ENCODE results near the gene CRYGN. TPM values are rescaled to one million over a fixed set of nuclear protein-coding genes. Genes with fewer than 3 reads are reported as not detected.

The CRYGN gene
- total RNA-seq, 4 donors from 2014 or later: 0.73 to 2.9 (median 2.4) TPM; not detected in 1

GRCh38 chr7:151459726-151460473 lies 20.0 kb upstream of the CRYGN start:
- intact Hi-C loops (cut with DNase I; ENCODE audit: low total_unique reads): loop anchor here (5.0 to 10.0 kb wide), 2 partner anchors 57 to 295 kb away; partner anchors contain the start of gene RHEB
- no peaks in the 10 kb centered on the region for H3K27me3 ChIP-seq
- H3K9me3 ChIP-seq: peaks cover 0 to 5% of the 10 kb centered on the region in 2 donors
- DNase-seq: peak; percentile 90 to 94
- peak; percentile 11 to 46 for TF ChIP-seq POLR2A (IDR thresholded peaks at IDR 0.05)
- peak; percentile 25 to 63 (median 48) for TF ChIP-seq CTCF (IDR thresholded peaks at IDR 0.05)
- peaks cover 3 to 11% of the 10 kb centered on the region in 2 donors for H3K4me1 ChIP-seq
- H3K36me3 ChIP-seq: no peaks in the 10 kb centered on the region
- peak overlapping the region; percentile 89 to 94 for H3K27ac ChIP-seq
- H3K4me3 ChIP-seq: peak overlapping the region; percentile 10 to 13

- Histone ChIP-seq H3K4me1 (peaks cover 3 to 11% of the 10 kb centered on the region in 2 donors), H3K27me3 (no peaks in the 10 kb centered on the region), H3K36me3 (no peaks in the 10 kb centered on the region), H3K9me3 (peaks cover 0 to 2% of the 10 kb centered on the region in 2 donors), H3K27ac (no peak overlapping the region), H3K4me3 (no peak overlapping the region)
- intact Hi-C loops (cut with DNase I; ENCODE audit: low total_unique reads): no loop called here
- no peak for DNase-seq
- TF ChIP-seq POLR2A (IDR thresholded peaks at IDR 0.05) (no peak), CTCF (IDR thresholded peaks at IDR 0.05) (no peak)
Measured at GRCh38 chr7:151457534-151457933, 17.6 kb upstream of the CRYGN start.

- Histone ChIP-seq H3K27me3 (no peaks in the 10 kb centered on the region), H3K9me3 (no peaks in the 10 kb centered on the region), H3K27ac (no peak overlapping the region), H3K36me3 (no peaks in the 10 kb centered on the region), H3K4me3 (no peak overlapping the region), H3K4me1 (peaks cover 3 to 11% of the 10 kb centered on the region in 2 donors)
- no peak for TF ChIP-seq POLR2A (IDR thresholded peaks at IDR 0.05)
- no peak for TF ChIP-seq CTCF (IDR thresholded peaks at IDR 0.05)
- no peak for DNase-seq
- intact Hi-C loops (cut with DNase I; ENCODE audit: low total_unique reads): no loop called here
Measured at GRCh38 chr7:151456782-151457181, 16.8 kb upstream of the CRYGN start.

GRCh38 chr7:151456276-151456675 lies 16.3 kb upstream of the CRYGN start:
- H3K27ac ChIP-seq: no peak overlapping the region
- H3K36me3 ChIP-seq: no peaks in the 10 kb centered on the region
- intact Hi-C loops (cut with DNase I; ENCODE audit: low total_unique reads): no loop called here
- no peak overlapping the region for H3K4me3 ChIP-seq
- TF ChIP-seq POLR2A (IDR thresholded peaks at IDR 0.05) (no peak), CTCF (IDR thresholded peaks at IDR 0.05) (no peak)
- DNase-seq: peak in 1 of 2 donors; percentile 12
- peaks cover 3 to 6% of the 10 kb centered on the region in 2 donors for H3K4me1 ChIP-seq
- H3K27me3 ChIP-seq: no peaks in the 10 kb centered on the region
- H3K9me3 ChIP-seq: no peaks in the 10 kb centered on the region

- peaks cover under 1 to 3% of the 10 kb centered on the region in 2 donors for H3K4me1 ChIP-seq
- no peaks in the 10 kb centered on the region for H3K36me3 ChIP-seq
- H3K27me3 ChIP-seq: no peaks in the 10 kb centered on the region
- intact Hi-C loops (cut with DNase I; ENCODE audit: low total_unique reads): no loop called here
- no peak overlapping the region for H3K27ac ChIP-seq
- DNase-seq: no peak
- no peaks in the 10 kb centered on the region for H3K9me3 ChIP-seq
- no peak for TF ChIP-seq POLR2A (IDR thresholded peaks at IDR 0.05)
- TF ChIP-seq CTCF (IDR thresholded peaks at IDR 0.05): no peak
- H3K4me3 ChIP-seq: no peak overlapping the region
Measured at GRCh38 chr7:151455690-151456089, 15.7 kb upstream of the CRYGN start.

Measured in uterus (tissue), 4 donors.